Measurements from ENCODE around the gene PDSS2. TPM values are rescaled to one million over a fixed set of nuclear protein-coding genes. Genes with fewer than 3 reads are reported as not detected.

The PDSS2 gene
- polyA plus RNA-seq, 1 donor (not counting 4 experiments of a cell fraction or from before 2014, with no cell fraction given): 12.5 TPM

DNA sequence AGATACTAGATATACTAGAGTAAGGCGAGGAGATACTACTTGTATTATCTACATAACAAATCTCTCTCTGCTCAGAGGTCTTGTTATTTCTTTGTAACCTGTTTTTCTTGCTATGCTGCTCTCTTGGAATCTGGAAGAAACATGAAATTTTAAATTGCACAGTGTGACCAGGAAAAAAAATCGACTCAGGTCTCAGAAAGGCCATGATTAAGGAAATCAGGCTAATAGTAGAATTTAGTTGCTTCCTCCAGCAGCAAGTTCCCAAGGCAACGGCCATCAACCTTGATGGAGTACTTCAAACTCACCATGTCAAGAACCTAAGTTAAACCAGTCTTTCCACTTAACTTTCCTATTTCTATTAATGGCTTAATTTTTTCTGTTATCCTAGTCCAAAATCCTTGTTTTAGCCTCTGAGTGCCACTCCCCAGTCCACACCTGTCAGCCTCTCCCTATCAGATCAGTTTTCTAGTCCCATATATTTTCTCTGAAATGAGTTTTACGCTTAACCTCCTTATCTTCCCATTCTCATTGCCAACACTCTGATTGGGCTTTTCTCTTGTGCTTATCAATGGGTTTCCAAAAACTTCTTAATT, 256.4 kb downstream of the PDSS2 start:
- TF ChIP-seq, protein P1, sequence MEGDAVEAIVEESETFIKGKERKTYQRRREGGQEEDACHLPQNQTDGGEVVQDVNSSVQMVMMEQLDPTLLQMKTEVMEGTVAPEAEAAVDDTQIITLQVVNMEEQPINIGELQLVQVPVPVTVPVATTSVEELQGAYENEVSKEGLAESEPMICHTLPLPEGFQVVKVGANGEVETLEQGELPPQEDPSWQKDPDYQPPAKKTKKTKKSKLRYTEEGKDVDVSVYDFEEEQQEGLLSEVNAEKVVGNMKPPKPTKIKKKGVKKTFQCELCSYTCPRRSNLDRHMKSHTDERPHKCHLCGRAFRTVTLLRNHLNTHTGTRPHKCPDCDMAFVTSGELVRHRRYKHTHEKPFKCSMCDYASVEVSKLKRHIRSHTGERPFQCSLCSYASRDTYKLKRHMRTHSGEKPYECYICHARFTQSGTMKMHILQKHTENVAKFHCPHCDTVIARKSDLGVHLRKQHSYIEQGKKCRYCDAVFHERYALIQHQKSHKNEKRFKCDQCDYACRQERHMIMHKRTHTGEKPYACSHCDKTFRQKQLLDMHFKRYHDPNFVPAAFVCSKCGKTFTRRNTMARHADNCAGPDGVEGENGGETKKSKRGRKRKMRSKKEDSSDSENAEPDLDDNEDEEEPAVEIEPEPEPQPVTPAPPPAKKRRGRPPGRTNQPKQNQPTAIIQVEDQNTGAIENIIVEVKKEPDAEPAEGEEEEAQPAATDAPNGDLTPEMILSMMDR (optimal IDR thresholded peaks at IDR 0.05 in 1 of 3, IDR thresholded peaks at IDR 0.05 in 1 of 3, conservative IDR thresholded peaks at IDR 0.05 in 1 of 3; ENCODE audit: extremely low read depth in 1 of 3, insufficient read depth in 2 of 3, low read length in 3 of 3): no peak
- no peak for TF ChIP-seq EZH2 (IDR thresholded peaks at IDR 0.05; ENCODE audit: low read length)
- H3K9me1 ChIP-seq (ENCODE audit: control insufficient read depth, extremely low read depth, insufficient read depth, low read length): no peaks in the 10 kb centered on the region
- DNase-seq (ENCODE audit: low read depth, low spot score): no peak
- dilution Hi-C loops (cut with MboI; ENCODE audit: extremely low pct_ligation_motif_present, low sequenced_read_pairs): no loop called here
- H3K36me3 ChIP-seq (ENCODE audit: control insufficient read depth in 2 of 2, extremely low read depth in 1 of 2, insufficient read depth in 2 of 2, low read length in 2 of 2): no peaks in the 10 kb centered on the region
- H3K4me2 ChIP-seq (ENCODE audit: control insufficient read depth, extremely low read depth, insufficient read depth, low read depth, low read length): no peak overlapping the region
- no peaks in the 10 kb centered on the region for H3K4me1 ChIP-seq (ENCODE audit: control insufficient read depth, extremely low read depth, insufficient read depth, low read length)
- H3K4me3 ChIP-seq (ENCODE audit: control insufficient read depth in 2 of 3, extremely low read depth in 1 of 3, insufficient read depth in 2 of 3, low read depth in 1 of 3, low read length in 3 of 3): no peak overlapping the region
- no peaks in the 10 kb centered on the region for H3K27me3 ChIP-seq (ENCODE audit: control insufficient read depth, extremely low read depth, insufficient read depth, low read length)
- no peak overlapping the region for H3K9ac ChIP-seq (ENCODE audit: control insufficient read depth, extremely low read depth, insufficient read depth, low read length)
- FAIRE-seq: no peak
- no peak overlapping the region for H2AFZ ChIP-seq (ENCODE audit: control insufficient read depth, low read length)
- no peaks in the 10 kb centered on the region for H3K9me3 ChIP-seq (ENCODE audit: control insufficient read depth, low read depth, low read length)
- H4K20me1 ChIP-seq (ENCODE audit: control insufficient read depth, extremely low read depth, insufficient read depth, low read length): no peaks in the 10 kb centered on the region
- H3K27ac ChIP-seq (ENCODE audit: control insufficient read depth, insufficient read depth, low read length): no peak overlapping the region
- H3K79me2 ChIP-seq (ENCODE audit: control insufficient read depth, insufficient read depth, low read length): no peaks in the 10 kb centered on the region

DNA sequence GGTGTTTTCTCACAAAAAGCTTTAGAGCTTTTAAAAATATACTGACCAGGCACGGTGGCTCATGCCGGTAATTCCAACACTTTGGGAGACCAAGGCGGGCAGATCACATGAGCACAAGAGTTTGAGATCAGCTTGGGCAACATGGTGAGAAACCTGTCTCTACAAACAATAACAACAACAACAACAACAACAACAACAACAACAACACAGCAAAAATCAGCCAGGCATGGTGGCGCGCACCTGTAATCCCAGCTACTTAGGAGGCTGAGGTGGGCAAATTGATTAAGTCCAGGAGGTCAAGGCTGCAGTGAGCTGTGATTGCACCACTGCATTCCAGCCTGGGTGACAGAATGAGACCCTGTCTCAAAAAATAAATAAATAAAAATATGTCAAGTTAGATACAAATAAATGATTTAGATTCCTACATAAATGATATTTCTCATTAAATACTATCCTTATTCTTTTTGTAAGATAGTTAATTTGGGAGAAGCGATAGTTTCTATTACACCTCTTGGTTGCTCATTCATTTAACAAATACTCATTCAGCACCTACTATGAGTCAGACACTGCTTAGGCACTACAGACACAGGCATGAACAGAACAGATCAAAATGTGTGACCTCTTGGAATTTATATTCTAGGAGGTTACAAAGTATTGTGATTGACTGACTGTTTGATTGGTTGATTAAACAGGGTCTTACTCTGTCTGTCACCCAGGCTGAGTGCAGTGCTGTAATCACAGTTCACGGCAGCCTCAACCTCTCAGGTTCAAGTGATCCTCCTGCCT, 260.5 kb downstream of the PDSS2 start:
- no peaks in the 10 kb centered on the region for H4K20me1 ChIP-seq (ENCODE audit: control insufficient read depth, extremely low read depth, insufficient read depth, low read length)
- no peak overlapping the region for H3K4me3 ChIP-seq (ENCODE audit: control insufficient read depth in 2 of 3, extremely low read depth in 1 of 3, insufficient read depth in 2 of 3, low read depth in 1 of 3, low read length in 3 of 3)
- TF ChIP-seq, protein P1 (optimal IDR thresholded peaks at IDR 0.05 in 1 of 3, IDR thresholded peaks at IDR 0.05 in 1 of 3, conservative IDR thresholded peaks at IDR 0.05 in 1 of 3; ENCODE audit: extremely low read depth in 1 of 3, insufficient read depth in 2 of 3, low read length in 3 of 3): no peak
- TF ChIP-seq EZH2 (IDR thresholded peaks at IDR 0.05; ENCODE audit: low read length): no peak
- dilution Hi-C loops (cut with MboI; ENCODE audit: extremely low pct_ligation_motif_present, low sequenced_read_pairs): no loop called here
- H2AFZ ChIP-seq (ENCODE audit: control insufficient read depth, low read length): no peak overlapping the region
- FAIRE-seq (no peak), DNase-seq (ENCODE audit: low read depth, low spot score) (no peak)
- no peaks in the 10 kb centered on the region for H3K27me3 ChIP-seq (ENCODE audit: control insufficient read depth, extremely low read depth, insufficient read depth, low read length)
- H3K4me1 ChIP-seq (ENCODE audit: control insufficient read depth, extremely low read depth, insufficient read depth, low read length): no peaks in the 10 kb centered on the region
- no peaks in the 10 kb centered on the region for H3K36me3 ChIP-seq (ENCODE audit: control insufficient read depth in 2 of 2, extremely low read depth in 1 of 2, insufficient read depth in 2 of 2, low read length in 2 of 2)
- H3K9ac ChIP-seq (ENCODE audit: control insufficient read depth, extremely low read depth, insufficient read depth, low read length): no peak overlapping the region
- no peaks in the 10 kb centered on the region for H3K79me2 ChIP-seq (ENCODE audit: control insufficient read depth, insufficient read depth, low read length)
- no peaks in the 10 kb centered on the region for H3K9me3 ChIP-seq (ENCODE audit: control insufficient read depth, low read depth, low read length)
- H3K27ac ChIP-seq (ENCODE audit: control insufficient read depth, insufficient read depth, low read length): no peak overlapping the region
- no peak overlapping the region for H3K4me2 ChIP-seq (ENCODE audit: control insufficient read depth, extremely low read depth, insufficient read depth, low read depth, low read length)
- no peaks in the 10 kb centered on the region for H3K9me1 ChIP-seq (ENCODE audit: control insufficient read depth, extremely low read depth, insufficient read depth, low read length)

Measured in keratinocyte (primary cell).